HEK293 (cell line): ENCODE measurements around the gene FBLN2.

Source experiments
- CTCF ChIA-PET: fragments of 350-600 bp; formaldehyde crosslinking; extraction: SDS; loops from one replicate; lab custom pipeline; 2021; ENCODE audit warnings: antibody characterized with exemption; lab: Yijun Ruan, JAX
- POLR2A ChIA-PET: fragments of 300-600 bp; formaldehyde crosslinking; extraction: SDS; loops from one replicate; lab custom pipeline; 2020; ENCODE audit warnings: antibody characterized with exemption, inconsistent platforms; lab: Yijun Ruan, JAX
- H3K27ac ChIP-seq: fragments of 200-500 bp; sonication (Bioruptor generic); 2 replicates; pipeline ENCODE4 v1.5.1; 2014; ENCODE audit warnings: low read depth, low read length, control low read depth, inconsistent platforms; ENCODE audit errors: extremely low read depth
- H3K36me3 ChIP-seq, 2 experiments: fragments of 200-500 bp in 1 of 2; sonication (Bioruptor generic) in 1 of 2; 1 replicate in 1 of 2; 2 replicates in 1 of 2; pipeline ENCODE4 v1.5.1; 2014 to 2017; ENCODE audit warnings: inconsistent platforms in 2 of 2, low read length in 2 of 2; ENCODE audit not compliant: control insufficient read depth in 2 of 2, insufficient read depth in 1 of 2
- H3K4me1 ChIP-seq: fragments of 200-500 bp; sonication (Bioruptor generic); 2 replicates; pipeline ENCODE4 v1.5.1; 2014; ENCODE audit warnings: mild to moderate bottlenecking, low read length, inconsistent platforms; ENCODE audit not compliant: control insufficient read depth, insufficient read depth
- H3K4me3 ChIP-seq: 2 replicates; pipeline ENCODE4 v1.5.1; 2011; ENCODE audit warnings: low read depth, mild to moderate bottlenecking, control low read depth, low read length, moderate library complexity
- H3K9me3 ChIP-seq: fragments of 200-500 bp; sonication (Bioruptor generic); 2 replicates; pipeline ENCODE4 v1.5.1; 2014; ENCODE audit warnings: low read depth, low read length, inconsistent platforms; ENCODE audit not compliant: control insufficient read depth, insufficient read depth
- SCRT2 ChIP-seq: fragments of 450-650 bp; formaldehyde crosslinking; IDR thresholded peaks from 2 replicates; pipeline ENCODE4 v1.5.1; 2016; ENCODE audit warnings: missing biosample characterization, missing genetic modification characterization
- ZBTB17 ChIP-seq: fragments of 450-650 bp; formaldehyde crosslinking; IDR thresholded peaks from 2 replicates; pipeline ENCODE4 v1.5.1; 2016; ENCODE audit warnings: missing biosample characterization, missing genetic modification characterization
- ZFHX2 ChIP-seq: fragments of 450-650 bp; formaldehyde crosslinking; conservative IDR thresholded peaks from 2 replicates; pipeline ENCODE4 v1.5.1; 2016; ENCODE audit warnings: missing biosample characterization, missing genetic modification characterization
- ZIC2 ChIP-seq: fragments of 450-650 bp; formaldehyde crosslinking; IDR thresholded peaks from 2 replicates; pipeline ENCODE4 v1.5.1; 2016; ENCODE audit warnings: missing biosample characterization, missing genetic modification characterization
- ZNF132 ChIP-seq: fragments of 450-650 bp; formaldehyde crosslinking; IDR thresholded peaks from 2 replicates; pipeline ENCODE4 v1.5.1; 2017; ENCODE audit warnings: missing biosample characterization, missing genetic modification characterization, borderline replicate concordance
- ZNF169 ChIP-seq: fragments of 450-650 bp; formaldehyde crosslinking; IDR thresholded peaks from 2 replicates; pipeline ENCODE4 v1.5.1; 2016; ENCODE audit warnings: missing biosample characterization, missing genetic modification characterization
- ZNF202 ChIP-seq: fragments of 450-650 bp; formaldehyde crosslinking; IDR thresholded peaks from 2 replicates; pipeline ENCODE4 v1.5.1; 2016; ENCODE audit warnings: missing biosample characterization, missing genetic modification characterization, borderline replicate concordance
- ZNF311 ChIP-seq: fragments of 450-650 bp; formaldehyde crosslinking; IDR thresholded peaks from 2 replicates; pipeline ENCODE4 v1.5.1; 2017; ENCODE audit warnings: missing biosample characterization, missing genetic modification characterization, borderline replicate concordance
- ZNF510 ChIP-seq: fragments of 450-650 bp; formaldehyde crosslinking; IDR thresholded peaks from 2 replicates; pipeline ENCODE4 v1.5.1; 2018; ENCODE audit warnings: mild to moderate bottlenecking, missing genetic modification characterization, missing biosample characterization; ENCODE audit not compliant: insufficient replicate concordance
- ZNF571 ChIP-seq: fragments of 450-650 bp; formaldehyde crosslinking; IDR thresholded peaks from 2 replicates; pipeline ENCODE4 v1.5.0; 2017; ENCODE audit warnings: missing biosample characterization, missing genetic modification characterization
- ZNF785 ChIP-seq: fragments of 450-650 bp; formaldehyde crosslinking; IDR thresholded peaks from 2 replicates; pipeline ENCODE4 v1.5.1; 2016; ENCODE audit warnings: missing biosample characterization, missing genetic modification characterization
- ZSCAN23 ChIP-seq: fragments of 450-650 bp; formaldehyde crosslinking; IDR thresholded peaks from 2 replicates; pipeline ENCODE4 v1.5.1; 2016; ENCODE audit warnings: missing biosample characterization, missing genetic modification characterization
- TF ChIP-seq, protein P1 (sequence below): fragments of 450-650 bp; formaldehyde crosslinking; IDR thresholded peaks from 2 replicates; pipeline ENCODE4 v1.5.1; 2016; ENCODE audit warnings: missing biosample characterization, missing genetic modification characterization, borderline replicate concordance
- TF ChIP-seq, protein P2 (sequence below): fragments of 450-650 bp; formaldehyde crosslinking; IDR thresholded peaks from 2 replicates; pipeline ENCODE4 v1.5.1; 2016; ENCODE audit warnings: missing biosample characterization, missing genetic modification characterization
- TF ChIP-seq, protein P3 (sequence below): fragments of 450-650 bp; formaldehyde crosslinking; IDR thresholded peaks from 2 replicates; pipeline ENCODE4 v1.5.1; 2016; ENCODE audit warnings: missing biosample characterization, missing genetic modification characterization
- TF ChIP-seq, protein P4 (sequence below): fragments of 450-650 bp; formaldehyde crosslinking; IDR thresholded peaks from 2 replicates; pipeline ENCODE4 v1.5.1; 2016; ENCODE audit warnings: missing biosample characterization, missing genetic modification characterization

FBLN2 gene

DNA sequence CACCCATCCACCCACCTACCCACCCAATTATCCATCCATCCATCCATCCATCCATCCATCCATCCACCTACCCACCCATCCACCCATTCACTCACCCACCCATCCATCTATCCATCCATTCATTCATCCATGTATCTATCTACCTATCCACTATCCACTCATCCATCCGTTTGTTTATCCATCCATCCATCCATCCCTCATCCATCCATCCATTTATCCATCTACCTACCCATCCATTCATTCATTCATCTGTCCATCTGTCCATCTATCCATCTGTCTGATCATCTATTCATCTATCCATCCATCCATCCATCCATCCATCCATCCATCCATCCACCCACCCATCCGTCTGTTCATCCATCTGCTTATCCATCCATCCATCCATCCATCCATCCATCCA lies 65.7 kb downstream of the FBLN2 start (continued):
- TF ChIP-seq, protein P1, sequence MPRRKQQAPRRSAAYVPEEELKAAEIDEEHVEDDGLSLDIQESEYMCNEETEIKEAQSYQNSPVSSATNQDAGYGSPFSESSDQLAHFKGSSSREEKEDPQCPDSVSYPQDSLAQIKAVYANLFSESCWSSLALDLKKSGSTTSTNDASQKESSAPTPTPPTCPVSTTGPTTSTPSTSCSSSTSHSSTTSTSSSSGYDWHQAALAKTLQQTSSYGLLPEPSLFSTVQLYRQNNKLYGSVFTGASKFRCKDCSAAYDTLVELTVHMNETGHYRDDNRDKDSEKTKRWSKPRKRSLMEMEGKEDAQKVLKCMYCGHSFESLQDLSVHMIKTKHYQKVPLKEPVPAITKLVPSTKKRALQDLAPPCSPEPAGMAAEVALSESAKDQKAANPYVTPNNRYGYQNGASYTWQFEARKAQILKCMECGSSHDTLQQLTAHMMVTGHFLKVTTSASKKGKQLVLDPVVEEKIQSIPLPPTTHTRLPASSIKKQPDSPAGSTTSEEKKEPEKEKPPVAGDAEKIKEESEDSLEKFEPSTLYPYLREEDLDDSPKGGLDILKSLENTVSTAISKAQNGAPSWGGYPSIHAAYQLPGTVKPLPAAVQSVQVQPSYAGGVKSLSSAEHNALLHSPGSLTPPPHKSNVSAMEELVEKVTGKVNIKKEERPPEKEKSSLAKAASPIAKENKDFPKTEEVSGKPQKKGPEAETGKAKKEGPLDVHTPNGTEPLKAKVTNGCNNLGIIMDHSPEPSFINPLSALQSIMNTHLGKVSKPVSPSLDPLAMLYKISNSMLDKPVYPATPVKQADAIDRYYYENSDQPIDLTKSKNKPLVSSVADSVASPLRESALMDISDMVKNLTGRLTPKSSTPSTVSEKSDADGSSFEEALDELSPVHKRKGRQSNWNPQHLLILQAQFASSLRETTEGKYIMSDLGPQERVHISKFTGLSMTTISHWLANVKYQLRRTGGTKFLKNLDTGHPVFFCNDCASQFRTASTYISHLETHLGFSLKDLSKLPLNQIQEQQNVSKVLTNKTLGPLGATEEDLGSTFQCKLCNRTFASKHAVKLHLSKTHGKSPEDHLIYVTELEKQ (tag by site-specific recombination), result no peak

DNA sequence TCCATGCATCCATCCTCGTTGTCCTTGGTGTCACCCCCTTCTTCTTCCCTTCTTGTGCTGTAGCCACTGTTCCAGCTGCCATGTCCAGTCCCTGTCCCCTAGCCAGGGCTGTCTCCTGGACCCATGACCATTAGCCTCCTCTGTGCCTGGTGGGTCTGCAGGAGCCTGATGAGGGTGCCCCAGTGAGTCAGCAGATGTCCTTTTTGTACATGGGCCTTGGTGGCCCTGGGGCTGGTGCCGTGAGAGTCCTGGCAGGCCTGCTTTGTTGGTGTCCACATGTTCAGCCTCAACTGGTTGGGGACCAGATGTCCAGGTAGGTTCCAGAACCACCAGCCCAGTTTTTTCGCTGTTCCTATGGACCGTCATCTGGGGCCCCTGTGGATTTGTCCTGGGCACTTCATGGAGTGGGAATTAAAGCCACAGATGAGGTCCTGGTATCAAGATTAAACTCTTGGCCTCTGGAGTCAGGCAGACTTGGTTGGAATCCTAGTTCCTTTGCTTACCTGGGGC lies 66.1 kb downstream of the FBLN2 start:
- Histone ChIP-seq H3K4me3 (no peak overlapping the region), H3K27ac (no peak overlapping the region), H3K36me3 (no peaks in the 10 kb centered on the region), H3K4me1 (no peaks in the 10 kb centered on the region), H3K9me3 (no peaks in the 10 kb centered on the region)
- ChIA-PET CTCF (no interaction called here), POLR2A (no interaction called here)
- no peak for TF ChIP-seq SCRT2 (tag by site-specific recombination)
- 0 out of 2 replicates have a peak, but pooled peaks have one; percentile 72 for TF ChIP-seq ZBTB17
- TF ChIP-seq, all 188 proteins: peak for 1

DNA sequence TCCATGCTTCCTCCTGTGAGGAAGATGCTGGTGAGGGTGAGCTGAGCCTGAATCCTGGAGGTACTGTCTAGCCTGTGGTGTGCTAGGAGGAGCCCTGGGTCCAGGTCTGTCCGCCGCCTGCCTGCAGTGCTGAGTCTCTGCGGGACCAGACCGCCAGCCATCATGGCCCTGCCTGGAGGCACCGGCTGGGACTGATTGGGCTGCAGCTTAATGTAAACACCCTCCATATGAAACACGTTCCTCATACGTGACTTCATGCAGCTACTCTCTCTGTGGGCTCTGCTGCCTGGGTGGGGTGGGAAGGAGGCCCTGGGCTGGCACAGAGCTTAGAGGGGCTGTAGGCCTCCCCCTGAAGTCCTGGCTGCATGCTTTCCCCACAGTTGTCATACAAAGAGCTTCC lies 67.4 kb downstream of the FBLN2 start:
- CTCF ChIA-PET, result interaction anchor here (0.7 to 1.2 kb wide), 3 partner anchors 36 to 120 kb away, joined by 3 to 4 read pairs (median 3); no protein-coding TSS in a partner anchor
- POLR2A ChIA-PET, result no interaction called here
- TF ChIP-seq ZNF132 (tag by site-specific recombination) (no peak), ZIC2 (peak; percentile 42)

DNA sequence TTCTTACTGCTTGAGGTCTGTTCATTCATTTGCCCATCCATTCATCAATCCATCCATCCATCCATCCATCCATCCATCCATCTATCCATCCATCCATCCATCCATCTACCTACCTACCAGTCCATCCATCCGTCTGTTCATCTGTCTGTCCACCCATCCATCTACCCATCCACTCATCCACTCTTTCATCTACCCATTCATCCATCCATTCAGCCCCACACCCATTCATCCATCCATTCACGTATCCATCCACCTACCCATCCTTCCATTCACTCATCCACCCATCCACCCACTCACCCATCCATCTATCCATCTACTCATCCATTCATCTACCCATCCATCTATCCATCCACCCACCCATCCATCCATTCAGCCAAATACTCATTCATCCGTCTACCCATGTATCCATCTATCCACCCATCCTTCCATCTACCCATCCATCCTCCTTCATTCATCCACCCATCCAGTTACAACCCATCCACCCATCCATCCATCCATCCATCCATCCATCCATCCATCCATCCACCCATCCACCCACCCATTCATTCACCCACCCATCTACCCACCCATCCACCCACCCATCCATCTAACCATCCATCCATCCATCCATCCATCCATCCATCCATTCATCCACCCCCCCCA lies 68.3 kb downstream of the FBLN2 start:
- no peak overlapping the region for H3K27ac ChIP-seq
- H3K36me3 ChIP-seq, result no peaks in the 10 kb centered on the region
- ChIA-PET CTCF (interaction anchor here (0.7 kb wide), 1 partner anchor 37 kb away, joined by 3 read pairs; no protein-coding TSS in a partner anchor), POLR2A (interaction anchor here (1.3 kb wide), 1 partner anchor 121 kb away, joined by 3 read pairs; no protein-coding TSS in a partner anchor)
- H3K4me1 ChIP-seq, result no peaks in the 10 kb centered on the region
- no peaks in the 10 kb centered on the region for H3K9me3 ChIP-seq
- no peak overlapping the region for H3K4me3 ChIP-seq
- peak; percentile 42 for TF ChIP-seq ZFHX2 (tag by site-specific recombination)
- peak; percentile 91 for TF ChIP-seq ZBTB17
- TF ChIP-seq, protein P2, sequence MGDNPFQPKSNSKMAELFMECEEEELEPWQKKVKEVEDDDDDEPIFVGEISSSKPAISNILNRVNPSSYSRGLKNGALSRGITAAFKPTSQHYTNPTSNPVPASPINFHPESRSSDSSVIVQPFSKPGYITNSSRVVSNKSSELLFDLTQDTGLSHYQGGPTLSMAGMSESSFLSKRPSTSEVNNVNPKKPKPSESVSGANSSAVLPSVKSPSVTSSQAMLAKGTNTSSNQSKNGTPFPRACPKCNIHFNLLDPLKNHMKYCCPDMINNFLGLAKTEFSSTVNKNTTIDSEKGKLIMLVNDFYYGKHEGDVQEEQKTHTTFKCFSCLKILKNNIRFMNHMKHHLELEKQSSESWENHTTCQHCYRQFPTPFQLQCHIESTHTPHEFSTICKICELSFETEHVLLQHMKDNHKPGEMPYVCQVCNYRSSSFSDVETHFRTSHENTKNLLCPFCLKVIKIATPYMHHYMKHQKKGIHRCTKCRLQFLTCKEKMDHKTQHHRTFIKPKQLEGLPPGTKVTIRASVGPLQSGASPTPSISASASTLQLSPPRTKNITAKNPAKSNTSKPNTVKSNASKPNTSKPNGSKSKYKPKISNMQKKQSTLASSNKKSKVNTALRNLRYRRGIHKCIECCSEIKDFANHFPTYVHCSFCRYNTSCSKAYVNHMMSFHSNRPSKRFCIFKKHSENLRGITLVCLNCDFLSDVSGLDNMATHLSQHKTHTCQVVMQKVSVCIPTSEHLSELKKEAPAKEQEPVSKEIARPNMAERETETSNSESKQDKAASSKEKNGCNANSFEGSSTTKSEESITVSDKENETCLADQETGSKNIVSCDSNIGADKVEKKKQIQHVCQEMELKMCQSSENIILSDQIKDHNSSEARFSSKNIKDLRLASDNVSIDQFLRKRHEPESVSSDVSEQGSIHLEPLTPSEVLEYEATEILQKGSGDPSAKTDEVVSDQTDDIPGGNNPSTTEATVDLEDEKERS (tag by site-specific recombination), result no peak
- TF ChIP-seq ZNF311, result peak; percentile 79; the same call in 1 of the 2 replicates
- TF ChIP-seq ZNF510, result no peak
- 0 out of 2 replicates have a peak, but pooled peaks have one; percentile 19 for TF ChIP-seq ZNF785 (tag by site-specific recombination)
- TF ChIP-seq, protein P3, sequence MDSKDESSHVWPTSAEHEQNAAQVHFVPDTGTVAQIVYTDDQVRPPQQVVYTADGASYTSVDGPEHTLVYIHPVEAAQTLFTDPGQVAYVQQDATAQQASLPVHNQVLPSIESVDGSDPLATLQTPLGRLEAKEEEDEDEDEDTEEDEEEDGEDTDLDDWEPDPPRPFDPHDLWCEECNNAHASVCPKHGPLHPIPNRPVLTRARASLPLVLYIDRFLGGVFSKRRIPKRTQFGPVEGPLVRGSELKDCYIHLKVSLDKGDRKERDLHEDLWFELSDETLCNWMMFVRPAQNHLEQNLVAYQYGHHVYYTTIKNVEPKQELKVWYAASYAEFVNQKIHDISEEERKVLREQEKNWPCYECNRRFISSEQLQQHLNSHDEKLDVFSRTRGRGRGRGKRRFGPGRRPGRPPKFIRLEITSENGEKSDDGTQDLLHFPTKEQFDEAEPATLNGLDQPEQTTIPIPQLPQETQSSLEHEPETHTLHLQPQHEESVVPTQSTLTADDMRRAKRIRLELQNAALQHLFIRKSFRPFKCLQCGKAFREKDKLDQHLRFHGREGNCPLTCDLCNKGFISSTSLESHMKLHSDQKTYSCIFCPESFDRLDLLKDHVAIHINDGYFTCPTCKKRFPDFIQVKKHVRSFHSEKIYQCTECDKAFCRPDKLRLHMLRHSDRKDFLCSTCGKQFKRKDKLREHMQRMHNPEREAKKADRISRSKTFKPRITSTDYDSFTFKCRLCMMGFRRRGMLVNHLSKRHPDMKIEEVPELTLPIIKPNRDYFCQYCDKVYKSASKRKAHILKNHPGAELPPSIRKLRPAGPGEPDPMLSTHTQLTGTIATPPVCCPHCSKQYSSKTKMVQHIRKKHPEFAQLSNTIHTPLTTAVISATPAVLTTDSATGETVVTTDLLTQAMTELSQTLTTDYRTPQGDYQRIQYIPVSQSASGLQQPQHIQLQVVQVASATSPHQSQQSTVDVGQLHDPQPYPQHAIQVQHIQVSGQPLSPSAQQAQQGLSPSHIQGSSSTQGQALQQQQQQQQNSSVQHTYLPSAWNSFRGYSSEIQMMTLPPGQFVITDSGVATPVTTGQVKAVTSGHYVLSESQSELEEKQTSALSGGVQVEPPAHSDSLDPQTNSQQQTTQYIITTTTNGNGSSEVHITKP (tag by site-specific recombination), result no peak
- TF ChIP-seq ZNF169 (tag by site-specific recombination), result no peak
- TF ChIP-seq ZSCAN23, result no peak
- 0 out of 2 replicates have a peak, but pooled peaks have one; percentile 10 for TF ChIP-seq ZNF202 (tag by site-specific recombination)
- peak; percentile 24; the same call in 1 of the 2 replicates for TF ChIP-seq ZNF571 (tag by site-specific recombination)
- TF ChIP-seq, protein P4, sequence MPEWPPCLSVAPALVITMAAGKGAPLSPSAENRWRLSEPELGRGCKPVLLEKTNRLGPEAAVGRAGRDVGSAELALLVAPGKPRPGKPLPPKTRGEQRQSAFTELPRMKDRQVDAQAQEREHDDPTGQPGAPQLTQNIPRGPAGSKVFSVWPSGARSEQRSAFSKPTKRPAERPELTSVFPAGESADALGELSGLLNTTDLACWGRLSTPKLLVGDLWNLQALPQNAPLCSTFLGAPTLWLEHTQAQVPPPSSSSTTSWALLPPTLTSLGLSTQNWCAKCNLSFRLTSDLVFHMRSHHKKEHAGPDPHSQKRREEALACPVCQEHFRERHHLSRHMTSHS (tag by site-specific recombination), result no peak

More for the DNA sequence above, 67.4 kb downstream of the FBLN2 start:
- H3K9me3 ChIP-seq, result no peaks in the 10 kb centered on the region
- H3K36me3 ChIP-seq, result no peaks in the 10 kb centered on the region
- H3K27ac ChIP-seq, result no peak overlapping the region
- H3K4me1 ChIP-seq, result no peaks in the 10 kb centered on the region
- no peak overlapping the region for H3K4me3 ChIP-seq
